Measurements from ENCODE around the gene CD86.

The CD86 gene

GRCh38 chr3:122088531-122088930, 33.4 kb downstream of the CD86 start:
- H3K4me3 ChIP-seq (replicated peaks; ENCODE audit: low read depth, low read length) = no peak overlapping the region
- no peak for DNase-seq (ENCODE audit: low read depth)
- no peak for TF ChIP-seq CTCF (IDR thresholded peaks at IDR 0.05; ENCODE audit: low read length, missing control alignments)

DNA sequence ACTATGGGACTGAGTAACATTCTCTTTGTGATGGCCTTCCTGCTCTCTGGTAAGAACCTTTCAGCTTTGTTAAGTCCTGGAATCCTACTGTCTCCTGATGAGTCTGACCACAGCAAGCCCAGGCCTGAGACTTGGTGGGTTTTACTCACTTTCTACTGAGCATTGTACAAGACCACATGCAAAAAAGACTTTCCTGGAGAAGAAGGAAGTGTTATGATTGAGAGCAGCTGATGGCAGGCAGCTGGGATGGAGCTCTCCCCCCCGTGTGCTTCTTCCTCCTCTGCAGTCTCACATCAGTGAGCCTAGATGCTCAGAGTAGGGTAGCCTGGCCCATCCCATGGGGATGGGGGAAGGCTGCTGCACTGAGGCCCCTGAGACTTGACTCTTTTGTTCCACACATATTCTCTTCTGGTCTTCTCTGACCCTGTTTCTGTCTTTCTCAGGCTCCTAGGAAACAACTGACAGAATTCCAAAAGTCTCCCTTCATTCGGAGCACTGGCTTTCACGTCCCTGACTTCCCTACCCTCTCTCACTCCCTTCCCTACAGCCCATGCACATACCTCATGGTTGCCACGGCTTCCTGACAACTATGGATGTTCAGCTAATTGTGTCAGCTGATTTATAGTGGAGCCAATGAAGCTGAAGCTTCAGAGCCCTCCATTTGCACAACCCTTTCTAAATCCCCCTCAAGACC, 36.6 kb downstream of the CD86 start:
- no peak for TF ChIP-seq CTCF (IDR thresholded peaks at IDR 0.05; ENCODE audit: low read length, missing control alignments)
- H3K4me3 ChIP-seq (replicated peaks; ENCODE audit: low read depth, low read length) = no peak overlapping the region
- no peak for DNase-seq (ENCODE audit: low read depth)

DNA sequence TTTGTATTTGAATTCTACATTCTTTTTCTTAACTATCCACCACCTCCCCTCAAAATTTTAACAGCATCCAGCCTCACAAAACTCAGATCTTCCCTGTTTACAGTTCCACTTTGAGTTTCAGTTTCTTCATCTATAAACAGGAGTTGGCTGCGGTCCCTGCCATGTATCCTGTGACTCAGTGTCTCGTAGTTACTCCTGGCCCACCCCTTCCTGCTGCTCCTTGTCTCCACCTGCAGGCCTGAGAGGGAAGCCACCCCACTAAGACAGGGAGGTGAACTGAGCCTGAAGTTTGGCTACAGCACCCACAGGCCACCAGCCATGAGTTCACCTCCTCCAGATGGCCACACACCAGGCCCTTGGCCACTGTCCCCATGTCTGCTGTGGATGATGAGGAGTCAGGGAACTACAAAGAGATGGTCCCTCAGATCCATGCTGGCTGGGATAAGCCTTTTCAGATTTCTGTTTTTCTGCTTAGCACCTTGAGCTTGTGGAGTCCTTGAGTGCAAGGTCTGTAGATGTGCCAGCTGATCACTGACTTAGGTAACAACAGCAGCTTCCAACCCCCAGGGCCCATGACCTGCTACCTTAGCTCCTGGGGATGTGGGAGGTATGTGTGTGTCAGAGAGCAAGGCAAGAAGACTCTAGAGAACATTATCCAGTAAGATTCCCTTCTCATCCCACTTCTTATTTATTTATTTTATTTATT, 37.5 kb downstream of the CD86 start:
- TF ChIP-seq CTCF (IDR thresholded peaks at IDR 0.05; ENCODE audit: low read length, missing control alignments) = peak; percentile 49
- peak; percentile 46 for DNase-seq (ENCODE audit: low read depth)
- H3K4me3 ChIP-seq (replicated peaks; ENCODE audit: low read depth, low read length) = no peak overlapping the region

DNA sequence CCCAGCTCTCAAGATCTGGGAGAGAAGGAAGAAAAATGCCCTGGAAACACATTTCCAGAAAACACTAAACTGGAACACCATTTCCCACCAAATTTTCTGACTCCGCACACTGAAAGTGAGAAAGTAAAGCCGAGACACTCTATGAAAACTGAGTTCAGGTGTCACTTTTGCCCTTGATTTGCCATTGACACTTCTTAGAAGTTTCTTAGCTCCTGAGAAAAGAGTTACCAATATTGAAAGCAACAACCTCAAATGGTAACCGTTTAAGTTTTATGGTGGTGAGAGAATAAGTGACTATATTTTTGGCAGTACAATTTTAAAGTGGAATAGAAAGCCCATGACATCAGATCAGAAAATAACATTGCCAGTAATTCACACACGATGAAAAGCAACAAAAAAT, 39.0 kb downstream of the CD86 start:
- TF ChIP-seq CTCF (IDR thresholded peaks at IDR 0.05; ENCODE audit: low read length, missing control alignments) = no peak
- no peak for DNase-seq (ENCODE audit: low read depth)

DNA sequence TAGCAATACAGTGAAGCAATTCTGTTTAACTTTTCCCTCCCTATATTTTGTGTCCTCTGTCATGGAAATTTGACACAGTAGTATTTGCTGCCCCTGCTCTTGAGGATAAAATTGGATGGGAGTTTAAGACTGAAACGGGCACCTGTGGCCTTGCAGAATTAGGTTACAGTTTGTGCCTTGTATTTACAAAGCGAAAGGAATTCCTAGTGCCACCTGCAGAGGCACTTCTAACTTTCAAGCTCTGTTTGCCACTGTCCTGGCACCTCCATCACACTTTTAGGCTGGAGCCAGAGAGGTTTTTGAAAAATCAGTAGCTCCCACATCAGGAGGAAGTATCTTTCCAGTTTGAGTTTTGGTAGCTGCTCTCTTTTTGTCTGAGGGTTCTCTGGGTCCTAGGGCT, 39.5 kb downstream of the CD86 start:
- H3K4me3 ChIP-seq (replicated peaks; ENCODE audit: low read depth, low read length) = no peak overlapping the region
- DNase-seq (ENCODE audit: low read depth) = no peak
- TF ChIP-seq CTCF (IDR thresholded peaks at IDR 0.05; ENCODE audit: low read length, missing control alignments) = no peak

More for the DNA sequence above, 39.0 kb downstream of the CD86 start:
- H3K4me3 ChIP-seq (replicated peaks; ENCODE audit: low read depth, low read length) = no peak overlapping the region

- DNase-seq (ENCODE audit: low read depth) = no peak
- H3K4me3 ChIP-seq (replicated peaks; ENCODE audit: low read depth, low read length) = no peak overlapping the region
- TF ChIP-seq CTCF (IDR thresholded peaks at IDR 0.05; ENCODE audit: low read length, missing control alignments) = no peak
These were observed 42.0 kb downstream of the CD86 start for GRCh38 chr3:122097141-122097540.
